Small intestine (tissue), 7 donors: Measurements from ENCODE around the gene MTRF1L. TPM values are rescaled to one million over a fixed set of nuclear protein-coding genes. Genes with fewer than 3 reads are reported as not detected.

Experiments
- DNase-seq, 2 donors: peaks; one replicate each; pipeline versions ENCODE4 v3.0.0 to v3.0.0-alpha.2; 2013
- FAIRE-seq: peaks from 2 replicates; lab custom pipeline; 2012; peaks lifted over from hg19 to GRCh38; lab: Jason Lieb, UNC
- H3K27ac ChIP-seq, 3 donors: one replicate each; pipeline ENCODE4 v1.5.1; 2013; ENCODE audit warnings: low read length in 2 of 3, mild to moderate bottlenecking in 2 of 3, control low read depth in 1 of 3, inconsistent platforms in 1 of 3, low read depth in 1 of 3, moderate library complexity in 1 of 3
- H3K27me3 ChIP-seq, 3 donors: one replicate each; pipeline ENCODE4 v1.6.1; 2013; ENCODE audit warnings: low read length in 3 of 3, inconsistent platforms in 1 of 3; ENCODE audit not compliant: control insufficient read depth in 3 of 3, insufficient read depth in 3 of 3
- H3K36me3 ChIP-seq, 3 donors: one replicate each; pipeline ENCODE4 v1.6.1; 2013; ENCODE audit warnings: low read length in 3 of 3, inconsistent platforms in 1 of 3, low read depth in 1 of 3, mild to moderate bottlenecking in 1 of 3, moderate library complexity in 1 of 3; ENCODE audit not compliant: control insufficient read depth in 3 of 3, insufficient read depth in 2 of 3
- H3K4me1 ChIP-seq, 3 donors: one replicate each; pipeline ENCODE4 v1.6.1; 2013; ENCODE audit warnings: low read length in 2 of 3, inconsistent platforms in 1 of 3, low read depth in 1 of 3, mild to moderate bottlenecking in 1 of 3, moderate library complexity in 1 of 3; ENCODE audit not compliant: control insufficient read depth in 3 of 3, insufficient read depth in 2 of 3
- H3K4me3 ChIP-seq, 3 donors: one replicate each; pipeline ENCODE4 v1.5.1; 2013; ENCODE audit warnings: low read length in 3 of 3, control low read depth in 1 of 3, inconsistent platforms in 1 of 3, low read depth in 1 of 3, mild to moderate bottlenecking in 1 of 3, moderate library complexity in 1 of 3
- H3K9me3 ChIP-seq, 2 donors: one replicate each; pipeline ENCODE4 v1.6.1; 2013; ENCODE audit warnings: low read depth in 1 of 2, low read length in 1 of 2; ENCODE audit not compliant: control insufficient read depth in 2 of 2, insufficient read depth in 1 of 2
- WGBS, 3 donors: extraction: QIAGEN DNeasy Blood & Tissue Kit; methylation state at CpG; one replicate each; pipeline ENCODE4 v1.1.7; 2013; 5-methylcytosine and 5-hydroxymethylcytosine counted together
- polyA plus RNA-seq, 4 donors: library from polyadenylated mRNA; stranded (reverse) in 3 of 4; unstranded in 1 of 4; fragments of 200-250 nt in 3 of 4; fragments of 120-200 nt in 1 of 4; gene quantifications; one replicate each; pipeline versions ENCODE4 v1.2.1 to v1.2.3, GENCODE V29; 2013
- donor health status: healthy with polysubstance abuse.
- donor health status: control.
- donor health status: control.
- donor health status: Bipolar disorder and iron deficiency.
- donor health status: healthy.

Gene MTRF1L
- polyA plus RNA-seq, 4 donors: 9.9 to 18.6 (median 14.9) TPM

DNA sequence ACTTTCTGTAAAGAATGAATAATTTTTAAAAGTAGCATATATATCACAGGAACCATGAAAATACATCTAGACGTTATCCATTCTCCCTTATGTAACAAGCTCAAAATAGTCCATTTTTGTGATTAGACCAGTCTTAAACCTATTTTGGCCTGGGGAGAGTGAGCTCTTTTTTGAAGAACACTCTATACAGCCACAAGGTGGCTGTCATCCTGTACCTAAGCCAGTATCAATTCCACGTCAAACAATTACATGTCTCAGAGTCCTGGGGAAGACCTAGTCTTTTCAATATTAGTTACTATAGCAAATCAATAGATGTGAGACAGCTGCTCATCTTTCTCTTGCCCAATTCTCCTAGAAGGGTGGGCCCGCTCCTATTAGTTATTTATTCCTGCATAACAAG is 48.1 kb downstream of the MTRF1L start:
- FAIRE-seq (no peak), DNase-seq (no peak)
- Histone ChIP-seq H3K36me3 (no peaks in the 10 kb centered on the region), H3K27me3 (no peaks in the 10 kb centered on the region), H3K9me3 (peaks cover 0 to 7% of the 10 kb centered on the region in 2 donors), H3K27ac (no peak overlapping the region), H3K4me1 (no peaks in the 10 kb centered on the region), H3K4me3 (no peak overlapping the region)
- WGBS, 3 donors: 57 to 70% (median 59%) methylated on average over 3 of the region's 3 CpGs

DNA sequence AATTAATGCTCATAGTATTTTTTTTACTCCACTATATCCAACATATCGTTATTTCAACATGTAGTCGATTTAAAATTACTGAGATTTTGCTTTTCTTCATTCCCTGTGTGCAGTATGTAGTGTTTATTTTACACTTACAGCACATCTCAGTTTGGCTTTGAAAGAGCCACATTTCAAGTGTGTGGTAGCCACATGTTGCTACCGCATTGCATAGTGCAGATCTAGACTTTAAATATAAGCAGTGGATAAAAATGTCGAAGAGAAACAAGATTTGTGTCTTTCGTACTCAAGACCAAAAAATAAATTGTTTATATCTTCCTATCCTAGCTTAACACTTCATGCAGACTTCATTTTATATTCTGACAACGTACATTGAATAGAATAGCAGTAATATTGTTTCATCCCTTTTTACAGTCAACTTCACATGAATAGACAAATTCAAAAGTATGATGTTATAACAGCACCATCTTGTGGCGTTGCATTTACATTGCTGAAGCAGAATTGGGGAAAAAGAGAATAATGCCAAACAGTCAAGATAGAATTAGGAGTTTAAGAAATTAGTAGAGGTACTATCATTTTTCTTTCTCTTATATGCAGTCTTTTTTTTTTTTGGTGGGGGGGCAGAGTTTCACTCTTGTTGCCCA is 49.5 kb downstream of the MTRF1L start:
- Histone ChIP-seq H3K27me3 (no peaks in the 10 kb centered on the region), H3K4me3 (no peak overlapping the region), H3K36me3 (no peaks in the 10 kb centered on the region), H3K4me1 (no peaks in the 10 kb centered on the region), H3K27ac (no peak overlapping the region), H3K9me3 (peaks cover 0 to 7% of the 10 kb centered on the region in 2 donors)
- FAIRE-seq (no peak), DNase-seq (peak in 1 of 2 donors; percentile 6)
- WGBS, 3 donors: 68 to 71% (median 70%) methylated on average over 7 of the region's 7 CpGs

DNA sequence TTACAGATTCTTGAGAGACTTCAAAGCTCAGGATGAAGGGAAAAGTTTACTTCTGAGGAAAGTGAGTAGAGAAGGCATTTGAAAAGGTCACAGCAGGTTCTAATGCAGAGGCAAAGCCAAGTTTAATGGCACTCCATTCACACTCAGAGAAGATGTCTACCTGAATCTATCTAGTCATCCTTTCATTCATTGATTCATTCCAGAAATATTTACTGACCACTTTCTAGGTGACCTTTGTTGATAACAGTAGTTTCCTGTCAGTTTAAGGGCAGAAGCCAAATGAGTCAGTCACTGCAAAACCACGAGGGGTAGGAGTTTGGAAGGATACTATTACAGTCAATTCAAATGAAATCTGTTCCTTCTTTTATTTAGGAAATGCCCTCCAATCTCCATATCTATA is 50.5 kb downstream of the MTRF1L start:
- no peaks in the 10 kb centered on the region for H3K27me3 ChIP-seq
- FAIRE-seq: no peak
- H3K27ac ChIP-seq: no peak overlapping the region
- no peaks in the 10 kb centered on the region for H3K36me3 ChIP-seq
- no peak overlapping the region for H3K4me3 ChIP-seq
- 3 to 13% (median 9%) methylated on average over 1 of the region's 1 CpG for WGBS, 3 donors
- H3K9me3 ChIP-seq: peaks cover 0 to 7% of the 10 kb centered on the region in 2 donors
- no peaks in the 10 kb centered on the region for H3K4me1 ChIP-seq
- DNase-seq: no peak

DNA sequence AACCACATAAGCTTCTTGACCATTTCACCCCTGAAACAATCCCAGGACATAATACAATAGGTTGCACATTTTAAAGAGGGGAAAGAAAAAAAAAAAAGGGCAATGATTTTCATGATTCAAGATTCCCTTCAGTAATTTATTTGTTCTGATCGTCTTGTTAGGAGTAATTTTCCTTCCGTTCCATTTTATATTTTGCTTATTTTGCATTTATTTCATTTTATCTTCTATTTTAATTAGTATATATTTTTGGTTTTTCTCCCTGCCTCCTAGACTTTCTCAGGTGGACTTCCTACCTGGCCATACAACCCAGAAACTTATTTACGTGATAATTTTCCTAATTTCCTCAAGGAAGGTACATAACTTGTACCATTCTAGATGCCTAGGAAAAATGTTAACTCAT is 52.3 kb downstream of the MTRF1L start:
- WGBS, 3 donors: 84 to 90% (median 88%) methylated on average over 3 of the region's 3 CpGs
- Histone ChIP-seq H3K36me3 (no peaks in the 10 kb centered on the region), H3K27ac (no peak overlapping the region), H3K27me3 (no peaks in the 10 kb centered on the region), H3K4me3 (no peak overlapping the region), H3K4me1 (no peaks in the 10 kb centered on the region), H3K9me3 (no peaks in the 10 kb centered on the region)
- DNase-seq: no peak
- no peak for FAIRE-seq

DNA sequence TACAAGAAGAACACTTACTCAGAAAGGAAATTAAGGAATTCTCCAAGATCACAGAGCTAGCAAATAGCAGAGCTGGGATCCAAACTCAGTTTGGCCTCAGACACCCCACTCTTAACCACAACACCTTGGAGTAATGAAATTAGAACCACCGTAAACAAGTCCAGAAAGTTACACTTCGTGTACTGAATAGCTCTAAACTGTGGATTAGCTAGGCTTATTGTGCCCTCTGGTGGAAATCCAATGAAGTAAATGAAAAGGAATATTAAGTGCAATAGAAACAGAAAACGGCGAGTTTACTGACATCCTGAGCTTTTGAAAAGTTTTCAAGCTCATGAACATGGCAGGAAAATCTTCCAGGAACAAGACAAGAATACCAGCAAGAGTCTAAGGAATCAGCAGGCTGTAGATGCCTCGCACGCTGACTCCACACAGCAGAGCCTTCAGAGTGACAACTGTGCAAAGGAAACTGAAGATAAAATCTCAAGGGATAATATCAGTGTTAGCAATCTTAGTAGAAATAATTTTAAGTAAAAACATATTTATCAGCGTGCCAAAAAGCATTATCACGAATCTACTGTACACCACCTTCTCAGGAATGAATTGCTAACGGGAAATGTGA is 54.2 kb downstream of the MTRF1L start:
- H3K4me3 ChIP-seq: no peak overlapping the region
- H3K36me3 ChIP-seq: no peaks in the 10 kb centered on the region
- H3K27ac ChIP-seq: no peak overlapping the region
- H3K9me3 ChIP-seq: no peaks in the 10 kb centered on the region
- 28 to 31% (median 28%) methylated on average over 9 of the region's 9 CpGs for WGBS, 3 donors
- no peaks in the 10 kb centered on the region for H3K4me1 ChIP-seq
- DNase-seq: peak; percentile 34 to 41
- no peaks in the 10 kb centered on the region for H3K27me3 ChIP-seq
- FAIRE-seq: no peak

- Histone ChIP-seq H3K9me3 (no peaks in the 10 kb centered on the region), H3K27ac (no peak overlapping the region), H3K36me3 (no peaks in the 10 kb centered on the region), H3K27me3 (no peaks in the 10 kb centered on the region), H3K4me3 (no peak overlapping the region), H3K4me1 (no peaks in the 10 kb centered on the region)
- 63 to 68% (median 68%) methylated on average over 2 of the region's 2 CpGs for WGBS, 3 donors
- FAIRE-seq (no peak), DNase-seq (no peak)
These were observed 55.5 kb downstream of the MTRF1L start for GRCh38 chr6:152946995-152947394.

DNA sequence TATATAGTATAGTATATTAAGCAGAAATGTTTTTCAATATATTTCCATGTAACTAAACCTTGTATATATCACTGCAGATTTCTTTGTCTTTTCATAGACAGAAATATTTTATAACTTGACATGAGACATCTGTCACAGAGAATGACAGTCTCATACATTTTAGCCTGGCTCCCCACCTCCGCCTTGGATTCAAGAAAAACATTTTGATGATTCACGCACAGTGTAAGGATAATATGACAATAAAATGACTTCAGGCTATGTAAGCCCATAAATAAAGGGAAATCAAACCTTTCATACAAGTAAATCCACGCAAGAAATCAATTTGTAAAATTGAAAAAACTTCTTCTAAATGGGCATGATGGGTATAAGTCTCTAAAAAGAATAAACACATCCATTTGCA is 56.0 kb downstream of the MTRF1L start:
- no peaks in the 10 kb centered on the region for H3K9me3 ChIP-seq
- H3K4me3 ChIP-seq: no peak overlapping the region
- H3K36me3 ChIP-seq: no peaks in the 10 kb centered on the region
- 78 to 83% (median 78%) methylated on average over 3 of the region's 3 CpGs for WGBS, 3 donors
- no peak overlapping the region for H3K27ac ChIP-seq
- no peak for DNase-seq
- no peaks in the 10 kb centered on the region for H3K4me1 ChIP-seq
- FAIRE-seq: no peak
- H3K27me3 ChIP-seq: no peaks in the 10 kb centered on the region

GRCh38 chr6:152943260-152943897 is 59.1 kb downstream of the MTRF1L start:
- WGBS, 3 donors: 85 to 92% (median 88%) methylated on average over 2 of the region's 2 CpGs
- peaks cover 0 to 4% (median 3%) of the 10 kb centered on the region in 3 donors for H3K27me3 ChIP-seq
- no peak overlapping the region for H3K4me3 ChIP-seq
- no peak for DNase-seq
- no peaks in the 10 kb centered on the region for H3K4me1 ChIP-seq
- H3K36me3 ChIP-seq: no peaks in the 10 kb centered on the region
- no peak overlapping the region for H3K27ac ChIP-seq
- H3K9me3 ChIP-seq: no peaks in the 10 kb centered on the region
- FAIRE-seq: no peak
